GM10847 (cell line): ENCODE results near the gene SNAPC5.

Experiments used
- POLR2A ChIP-seq: IDR thresholded peaks from 2 replicates; pipeline ENCODE4 v1.6.1; 2011; ENCODE audit not compliant: insufficient read length; ENCODE audit errors: extremely low read depth

Gene SNAPC5

GRCh38 chr15:66474135-66474534, 23.4 kb downstream of the SNAPC5 start:
- TF ChIP-seq POLR2A: no peak

GRCh38 chr15:66472176-66472999, 25.2 kb downstream of the SNAPC5 start:
- no peak for TF ChIP-seq POLR2A

- no peak for TF ChIP-seq POLR2A
Measured at GRCh38 chr15:66462627-66463026, 34.9 kb downstream of the SNAPC5 start.

- TF ChIP-seq POLR2A: no peak
Measured at GRCh38 chr15:66461917-66462316, 35.6 kb downstream of the SNAPC5 start.

GRCh38 chr15:66459818-66460615, 37.5 kb downstream of the SNAPC5 start:
- no peak for TF ChIP-seq POLR2A

GRCh38 chr15:66456211-66456610, 41.4 kb downstream of the SNAPC5 start:
- no peak for TF ChIP-seq POLR2A

GRCh38 chr15:66454143-66454542, 43.4 kb downstream of the SNAPC5 start:
- no peak for TF ChIP-seq POLR2A

- TF ChIP-seq POLR2A: no peak
Measured at GRCh38 chr15:66452971-66453580, 44.5 kb downstream of the SNAPC5 start.

- no peak for TF ChIP-seq POLR2A
Measured at GRCh38 chr15:66452420-66452819, 45.1 kb downstream of the SNAPC5 start.
